Endothelial cell of umbilical vein (primary cell): Measurements from ENCODE around the gene ROBO2. TPM values are rescaled to one million over a fixed set of nuclear protein-coding genes. Genes with fewer than 3 reads are reported as not detected.

Source experiments
- BruUV-seq: library from RNA; stranded (reverse); fragments of 400-500 nt; replicated peaks from 2 replicates; lab custom pipeline; 2021; lab: Mats Ljungman, UMichigan
- CTCF ChIA-PET: fragments of 300-600, 350-600 bp; sonication (Branson Sonifier 250); formaldehyde crosslinking; loops from one replicate; lab custom pipeline; 2021; ENCODE audit warnings: antibody characterized with exemption, inconsistent platforms; lab: Charles Lee
- POLR2A ChIA-PET: fragments of 300-600, 350-600 bp; sonication (Branson Sonifier 250); formaldehyde crosslinking; loops from one replicate; lab custom pipeline; 2021; ENCODE audit warnings: antibody characterized with exemption, inconsistent platforms; lab: Charles Lee
- DNase-seq: peaks from one replicate; pipeline ENCODE4 v3.0.0-alpha.2; 2011; ENCODE audit warnings: low read depth, low spot score
- FAIRE-seq: peaks from 2 replicates; lab custom pipeline; 2011; peaks lifted over from hg19 to GRCh38; lab: Jason Lieb, UNC
- H2AFZ ChIP-seq: 2 replicates; pipeline ENCODE4 v1.6.0; 2012; ENCODE audit warnings: low read depth, low read length, control low read depth, inconsistent platforms
- H3K27ac ChIP-seq: 2 replicates; pipeline ENCODE4 v1.5.1; 2011; ENCODE audit warnings: low read depth, mild to moderate bottlenecking, control low read depth, low read length, moderate library complexity; ENCODE audit not compliant: insufficient read depth
- H3K27me3 ChIP-seq, 2 experiments: 2 replicates each; pipeline versions ENCODE4 v1.6.0 to v1.6.1; 2011; ENCODE audit warnings: low read length in 2 of 2, mixed read lengths in 1 of 2; ENCODE audit not compliant: control insufficient read depth in 2 of 2, insufficient read depth in 2 of 2
- H3K36me3 ChIP-seq, 2 experiments: 2 replicates in 1 of 2; 3 replicates in 1 of 2; pipeline ENCODE4 v1.5.1; 2011; ENCODE audit warnings: low read length in 2 of 2, mild to moderate bottlenecking in 1 of 2, moderate library complexity in 1 of 2; ENCODE audit not compliant: control insufficient read depth in 2 of 2, insufficient read depth in 2 of 2; ENCODE audit errors: extremely low read depth in 1 of 2
- H3K4me1 ChIP-seq: 3 replicates; pipeline ENCODE4 v1.5.1; 2011; ENCODE audit warnings: mild to moderate bottlenecking, low read length; ENCODE audit not compliant: control insufficient read depth, insufficient read depth; ENCODE audit errors: extremely low read depth
- H3K4me2 ChIP-seq: 2 replicates; pipeline ENCODE4 v1.6.1; 2011; ENCODE audit warnings: low read length, control low read depth, mixed read lengths; ENCODE audit not compliant: insufficient read depth
- H3K4me3 ChIP-seq, 3 experiments: fragments of 200-600 bp in 1 of 3; sonication (generic), shearing (Covaris generic) in 1 of 3; replicated peaks in 1 of 3; 2 replicates each; pipeline ENCODE4 v1.5.1; 2011 to 2016; ENCODE audit warnings: control low read depth in 3 of 3, low read length in 3 of 3, mild to moderate bottlenecking in 2 of 3, inconsistent platforms in 1 of 3, low read depth in 1 of 3, moderate library complexity in 1 of 3; ENCODE audit not compliant: insufficient read depth in 1 of 3
- H3K79me2 ChIP-seq: 2 replicates; pipeline ENCODE4 v1.6.0; 2012; ENCODE audit warnings: low read length, inconsistent platforms; ENCODE audit not compliant: control insufficient read depth, insufficient read depth
- H3K9ac ChIP-seq: replicated peaks from 2 replicates; pipeline ENCODE3; 2011; ENCODE audit warnings: low read length, control low read depth; ENCODE audit not compliant: insufficient read depth; ENCODE audit errors: extremely low read depth
- H3K9me1 ChIP-seq: replicated peaks from 3 replicates; pipeline ENCODE4 v1.6.0; 2011; ENCODE audit warnings: mild to moderate bottlenecking, low read length; ENCODE audit not compliant: control insufficient read depth, insufficient read depth; ENCODE audit errors: extremely low read depth
- H3K9me3 ChIP-seq: replicated peaks from 2 replicates; pipeline ENCODE4 v1.5.1; 2012; ENCODE audit warnings: low read length, inconsistent platforms; ENCODE audit not compliant: control insufficient read depth, insufficient read depth
- H4K20me1 ChIP-seq: replicated peaks from 2 replicates; pipeline ENCODE3; 2011; ENCODE audit warnings: mild to moderate bottlenecking, low read length; ENCODE audit not compliant: control insufficient read depth, insufficient read depth; ENCODE audit errors: extremely low read depth
- EZH2 ChIP-seq: IDR thresholded peaks from 2 replicates; pipeline ENCODE4 v1.6.1; 2012; ENCODE audit warnings: borderline replicate concordance, low read depth, mild to moderate bottlenecking, moderate library complexity, low read length, inconsistent platforms; ENCODE audit not compliant: severe bottlenecking
- FOS ChIP-seq: IDR thresholded peaks from 2 replicates; pipeline ENCODE4 v1.6.1; 2011; ENCODE audit warnings: mild to moderate bottlenecking, low read length, moderate library complexity, borderline replicate concordance; ENCODE audit not compliant: insufficient read depth
- GATA2 ChIP-seq: IDR thresholded peaks from 2 replicates; pipeline ENCODE4 v1.7.0; 2011; ENCODE audit warnings: low read depth, mild to moderate bottlenecking, moderate library complexity, mixed read lengths, low read length; ENCODE audit not compliant: insufficient read length, insufficient read depth
- JUN ChIP-seq: IDR thresholded peaks from 2 replicates; pipeline ENCODE4 v1.6.1; 2011; ENCODE audit warnings: borderline replicate concordance, low read depth; ENCODE audit not compliant: insufficient read length, insufficient read depth
- MYC ChIP-seq: IDR thresholded peaks from one replicate; pipeline ENCODE4 v1.6.1; 2011; ENCODE audit warnings: mild to moderate bottlenecking, low read depth, low read length
- POLR2A ChIP-seq: IDR thresholded peaks from 2 replicates; pipeline ENCODE4 v1.6.1; 2012; ENCODE audit warnings: low read depth, mild to moderate bottlenecking, control low read depth, low read length
- POLR2AphosphoS5 ChIP-seq: IDR thresholded peaks from 2 replicates; pipeline ENCODE4 v1.6.1; 2012; ENCODE audit warnings: low read depth, mild to moderate bottlenecking, control low read depth, low read length, moderate library complexity; ENCODE audit not compliant: insufficient read depth
- dilution Hi-C: fragments of 300-500 bp; cut with MboI; formaldehyde crosslinking; loops from one replicate; pipeline ENCODE4 v1.15.0; 2019; ENCODE audit warnings: low sequenced_read_pairs; ENCODE audit not compliant: extremely low pct_ligation_motif_present
- intact Hi-C: fragments of 100-400 bp; cut with micrococcal nuclease; formaldehyde crosslinking; loops from one replicate; pipeline ENCODE4 v1.10.0; 2022
- polyA plus RNA-seq, 4 experiments: library from polyadenylated mRNA; depleted of rRNA in 3 of 4; stranded (reverse) in 3 of 4; unstranded in 1 of 4; fragments of >200 nt; gene quantifications; 2 replicates each; pipeline versions ENCODE4 v1.2.1 to v1.2.3, GENCODE V29; 2011 to 2012; ENCODE audit warnings: missing spikeins in 1 of 4
- total RNA-seq: library from RNA; stranded (reverse); gene quantifications from 2 replicates; pipeline ENCODE4 v1.2.3, GENCODE V29; 2021
- TF ChIP-seq, protein P1 (sequence below): IDR thresholded peaks from 2 replicates; pipeline ENCODE4 v1.6.1; 2011; ENCODE audit not compliant: insufficient read depth, insufficient read length
- TF ChIP-seq, protein P2 (sequence below), 2 donors: IDR thresholded peaks; 1 replicate in 1 of 2; 2 replicates in 1 of 2; pipeline ENCODE4 v1.5.1; 2011; ENCODE audit warnings: low read length in 2 of 2, mild to moderate bottlenecking in 2 of 2, moderate library complexity in 2 of 2, control low read depth in 1 of 2, inconsistent platforms in 1 of 2, low read depth in 1 of 2; ENCODE audit not compliant: insufficient read depth in 1 of 2; ENCODE audit errors: extremely low read depth in 1 of 2

ROBO2 gene
- total and polyA plus RNA-seq, 2 donors (not counting 3 experiments of a cell fraction or from before 2014, with no cell fraction given) = not detected

DNA sequence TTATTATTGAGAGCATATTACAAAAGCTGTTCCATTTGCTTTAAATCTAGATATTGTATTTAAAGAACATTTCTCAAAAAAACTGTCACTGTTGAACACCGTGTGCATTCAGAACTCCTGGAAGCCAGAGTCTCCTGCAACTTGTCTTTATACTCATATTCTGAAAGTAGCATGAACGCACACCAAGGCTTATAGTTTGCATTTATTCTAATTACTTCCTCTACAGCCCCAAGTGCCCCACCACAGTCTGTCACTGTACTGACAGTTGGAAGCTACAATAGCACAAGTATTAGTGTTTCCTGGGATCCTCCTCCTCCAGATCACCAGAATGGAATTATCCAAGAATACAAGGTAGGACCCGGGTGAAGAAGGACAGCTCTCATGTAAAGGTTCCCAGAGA is 537.4 kb downstream of the ROBO2 start:
- no peaks in the 10 kb centered on the region for H3K27me3 ChIP-seq
- TF ChIP-seq, protein P1, sequence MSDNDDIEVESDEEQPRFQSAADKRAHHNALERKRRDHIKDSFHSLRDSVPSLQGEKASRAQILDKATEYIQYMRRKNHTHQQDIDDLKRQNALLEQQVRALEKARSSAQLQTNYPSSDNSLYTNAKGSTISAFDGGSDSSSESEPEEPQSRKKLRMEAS = no peak
- TF ChIP-seq EZH2 (no peak), MYC (no peak), FOS (no peak), POLR2A (no peak), JUN (no peak), GATA2 (no peak), POLR2AphosphoS5 (no peak)
- TF ChIP-seq, protein P2, sequence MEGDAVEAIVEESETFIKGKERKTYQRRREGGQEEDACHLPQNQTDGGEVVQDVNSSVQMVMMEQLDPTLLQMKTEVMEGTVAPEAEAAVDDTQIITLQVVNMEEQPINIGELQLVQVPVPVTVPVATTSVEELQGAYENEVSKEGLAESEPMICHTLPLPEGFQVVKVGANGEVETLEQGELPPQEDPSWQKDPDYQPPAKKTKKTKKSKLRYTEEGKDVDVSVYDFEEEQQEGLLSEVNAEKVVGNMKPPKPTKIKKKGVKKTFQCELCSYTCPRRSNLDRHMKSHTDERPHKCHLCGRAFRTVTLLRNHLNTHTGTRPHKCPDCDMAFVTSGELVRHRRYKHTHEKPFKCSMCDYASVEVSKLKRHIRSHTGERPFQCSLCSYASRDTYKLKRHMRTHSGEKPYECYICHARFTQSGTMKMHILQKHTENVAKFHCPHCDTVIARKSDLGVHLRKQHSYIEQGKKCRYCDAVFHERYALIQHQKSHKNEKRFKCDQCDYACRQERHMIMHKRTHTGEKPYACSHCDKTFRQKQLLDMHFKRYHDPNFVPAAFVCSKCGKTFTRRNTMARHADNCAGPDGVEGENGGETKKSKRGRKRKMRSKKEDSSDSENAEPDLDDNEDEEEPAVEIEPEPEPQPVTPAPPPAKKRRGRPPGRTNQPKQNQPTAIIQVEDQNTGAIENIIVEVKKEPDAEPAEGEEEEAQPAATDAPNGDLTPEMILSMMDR (IDR thresholded peaks at IDR 0.05; ENCODE audit: extremely low read depth in 1 of 2, insufficient read depth in 1 of 2, low read depth in 1 of 2, low read length in 2 of 2) = no peak
- no peaks in the 10 kb centered on the region for H4K20me1 ChIP-seq
- no peak overlapping the region for H2AFZ ChIP-seq
- FAIRE-seq (no peak), DNase-seq (no peak)
- H3K79me2 ChIP-seq = no peaks in the 10 kb centered on the region
- no peak overlapping the region for H3K4me2 ChIP-seq
- BruUV-seq = no TSS peak
- H3K9ac ChIP-seq = no peak overlapping the region
- ChIA-PET POLR2A (no interaction called here), CTCF (no interaction called here)
- H3K9me1 ChIP-seq = no peaks in the 10 kb centered on the region
- no peak overlapping the region for H3K27ac ChIP-seq
- H3K4me3 ChIP-seq = no peak overlapping the region
- H3K9me3 ChIP-seq = no peaks in the 10 kb centered on the region
- intact Hi-C loops (no loop called here), dilution Hi-C loops (no loop called here)
- H3K4me1 ChIP-seq = no peaks in the 10 kb centered on the region
- H3K36me3 ChIP-seq = no peaks in the 10 kb centered on the region
